OCI-LY3 (cell line): Measurements from ENCODE around the gene VPS36.

Experiments used
- H2AFZ ChIP-seq: fragments of 200-600, 300-600 bp; shearing (Covaris generic); 2 replicates; pipeline ENCODE4 v1.6.0; 2014; ENCODE audit warnings: antibody characterized with exemption, low read depth, low read length
- H3K27ac ChIP-seq: fragments of 200-600, 300-600 bp; sonication (generic); 2 replicates; pipeline ENCODE4 v1.5.1; 2014; ENCODE audit warnings: mild to moderate bottlenecking, low read length, moderate library complexity, mixed read lengths
- H3K27me3 ChIP-seq: fragments of 200-600, 300-600 bp; sonication (generic); 2 replicates; pipeline ENCODE4 v1.6.1; 2014; ENCODE audit warnings: low read depth, low read length, mixed read lengths
- H3K36me3 ChIP-seq: fragments of 200-600, 300-600 bp; sonication (generic); replicated peaks from 2 replicates; pipeline ENCODE3; 2014; ENCODE audit warnings: low read depth, low read length, mixed read lengths
- H3K4me1 ChIP-seq: fragments of 300-600, 200-600 bp; sonication (generic); 2 replicates; pipeline ENCODE4 v1.6.1; 2014; ENCODE audit warnings: low read length, mixed read lengths
- H3K4me2 ChIP-seq: fragments of 200-600, 300-600 bp; sonication (generic); 2 replicates; pipeline ENCODE4 v1.6.1; 2014; ENCODE audit warnings: low read length, mixed read lengths
- H3K4me3 ChIP-seq: fragments of 300-600, 200-600 bp; sonication (generic); 2 replicates; pipeline ENCODE4 v1.5.1; 2014; ENCODE audit warnings: antibody characterized with exemption, mild to moderate bottlenecking, low read length, moderate library complexity
- H3K79me2 ChIP-seq: fragments of 300-600, 200-600 bp; shearing (Covaris generic); 2 replicates; pipeline ENCODE4 v1.6.1; 2014; ENCODE audit warnings: mild to moderate bottlenecking, low read length, mixed read lengths
- H3K9ac ChIP-seq: fragments of 300-600, 200-600 bp; shearing (Covaris generic); 2 replicates; pipeline ENCODE4 v1.6.0; 2014; ENCODE audit warnings: mild to moderate bottlenecking, low read length, moderate library complexity
- H3K9me3 ChIP-seq: fragments of 200-600, 300-600 bp; shearing (Covaris generic); 2 replicates; pipeline ENCODE4 v1.6.1; 2014; ENCODE audit warnings: low read length, mixed read lengths; ENCODE audit not compliant: insufficient read depth
- H4K20me1 ChIP-seq: fragments of 200-600, 300-600 bp; sonication (generic); 2 replicates; pipeline ENCODE4 v1.6.1; 2016; ENCODE audit warnings: low read length, mixed read lengths; ENCODE audit not compliant: insufficient read depth
- CTCF ChIP-seq: fragments of 200-600, 300-600 bp; sonication (generic); IDR thresholded peaks from 2 replicates; pipeline ENCODE4 v1.5.1; 2014; ENCODE audit warnings: antibody characterized with exemption, low read length, low read depth
- EZH2phosphoT487 ChIP-seq: fragments of 200-600 bp; shearing (Covaris generic); IDR thresholded peaks from 2 replicates; pipeline ENCODE4 v1.6.1; 2018; ENCODE audit warnings: antibody characterized with exemption, mixed run types, low read depth

VPS36 gene

GRCh38 chr13:52383366-52383765 is 67.1 kb downstream of the VPS36 start:
- Histone ChIP-seq H3K4me3 (no peak overlapping the region), H3K36me3 (no peaks in the 10 kb centered on the region), H4K20me1 (no peaks in the 10 kb centered on the region), H3K4me1 (no peaks in the 10 kb centered on the region), H3K27ac (no peak overlapping the region), H3K9ac (no peak overlapping the region), H3K9me3 (no peaks in the 10 kb centered on the region), H3K79me2 (no peaks in the 10 kb centered on the region), H3K4me2 (no peak overlapping the region), H2AFZ (no peak overlapping the region), H3K27me3 (no peaks in the 10 kb centered on the region)
- no peak for TF ChIP-seq EZH2phosphoT487
- TF ChIP-seq CTCF, result no peak

GRCh38 chr13:52378312-52378711 is 72.1 kb downstream of the VPS36 start:
- H2AFZ ChIP-seq, result no peak overlapping the region
- no peaks in the 10 kb centered on the region for H3K27me3 ChIP-seq
- no peak overlapping the region for H3K9ac ChIP-seq
- no peak overlapping the region for H3K4me3 ChIP-seq
- H3K79me2 ChIP-seq, result no peaks in the 10 kb centered on the region
- no peak overlapping the region for H3K4me2 ChIP-seq
- no peaks in the 10 kb centered on the region for H3K36me3 ChIP-seq
- no peak overlapping the region for H3K27ac ChIP-seq
- H3K4me1 ChIP-seq, result no peaks in the 10 kb centered on the region
- TF ChIP-seq EZH2phosphoT487 (no peak), CTCF (no peak)
- H3K9me3 ChIP-seq, result no peaks in the 10 kb centered on the region
- H4K20me1 ChIP-seq, result no peaks in the 10 kb centered on the region

- TF ChIP-seq CTCF, result no peak
- TF ChIP-seq EZH2phosphoT487, result no peak
- no peaks in the 10 kb centered on the region for H3K27me3 ChIP-seq
- H3K36me3 ChIP-seq, result no peaks in the 10 kb centered on the region
- no peak overlapping the region for H3K27ac ChIP-seq
- H4K20me1 ChIP-seq, result no peaks in the 10 kb centered on the region
- no peaks in the 10 kb centered on the region for H3K4me1 ChIP-seq
- H3K9ac ChIP-seq, result no peak overlapping the region
- H3K79me2 ChIP-seq, result no peaks in the 10 kb centered on the region
- H3K9me3 ChIP-seq, result no peaks in the 10 kb centered on the region
- H2AFZ ChIP-seq, result no peak overlapping the region
- no peak overlapping the region for H3K4me2 ChIP-seq
- no peak overlapping the region for H3K4me3 ChIP-seq
Observed at GRCh38 chr13:52377898-52378297, 72.5 kb downstream of the VPS36 start.

- H3K27me3 ChIP-seq, result no peaks in the 10 kb centered on the region
- no peaks in the 10 kb centered on the region for H4K20me1 ChIP-seq
- no peaks in the 10 kb centered on the region for H3K79me2 ChIP-seq
- H3K9ac ChIP-seq, result no peak overlapping the region
- no peak overlapping the region for H3K4me3 ChIP-seq
- no peak overlapping the region for H2AFZ ChIP-seq
- H3K27ac ChIP-seq, result no peak overlapping the region
- H3K9me3 ChIP-seq, result no peaks in the 10 kb centered on the region
- TF ChIP-seq EZH2phosphoT487 (no peak), CTCF (no peak)
- no peak overlapping the region for H3K4me2 ChIP-seq
- no peaks in the 10 kb centered on the region for H3K4me1 ChIP-seq
- H3K36me3 ChIP-seq, result no peaks in the 10 kb centered on the region
Observed at GRCh38 chr13:52374873-52375411, 75.5 kb downstream of the VPS36 start.
